H1 (cell line): ENCODE results near the gene GK2. TPM values are rescaled to one million over a fixed set of nuclear protein-coding genes. Genes with fewer than 3 reads are reported as not detected.

Source experiments
- ATF3 ChIP-seq: IDR thresholded peaks from 2 replicates; pipeline ENCODE4 v1.6.1; 2011; ENCODE audit warnings: low read depth, mild to moderate bottlenecking, low read length; ENCODE audit not compliant: insufficient read depth
- BCL11A ChIP-seq, 2 experiments: IDR thresholded peaks; one replicate each; pipeline ENCODE4 v1.6.1; 2011; ENCODE audit warnings: low read depth in 2 of 2, low read length in 2 of 2, mild to moderate bottlenecking in 2 of 2
- CBX8 ChIP-seq: fragments of 300-800, 300-1000 bp; sonication (generic); IDR thresholded peaks from 2 replicates; pipeline ENCODE4 v1.7.1; 2016; ENCODE audit warnings: low read depth, low read length, borderline replicate concordance
- polyA plus RNA-seq, 7 experiments: library from polyadenylated mRNA; depleted of rRNA in 3 of 7; stranded (reverse) in 5 of 7; unstranded in 2 of 7; fragments of >200 nt in 5 of 7; fragments of 200-250 nt in 2 of 7; gene quantifications; 1 replicate in 5 of 7; 2 replicates in 1 of 7; 4 replicates in 1 of 7; pipeline versions ENCODE4 v1.2.1 to v1.2.3, GENCODE V29; 2011 to 2013; ENCODE audit warnings: missing spikeins in 2 of 7, mixed read lengths in 2 of 7
- total RNA-seq: library from RNA; stranded (reverse); fragmentation: NEBNext Ultra II Directional; extraction: Animal tissue kit (Norgen Biotek cat#: 25700); gene quantifications from 2 replicates; pipeline ENCODE4 v1.2.1, GENCODE V29; 2021

The GK2 gene
- total and polyA plus RNA-seq, 2 of the 8 experiments (the other 6 are each of a cell fraction or from before 2014, with no cell fraction given) = not detected

- TF ChIP-seq CBX8 (no peak), BCL11A (IDR thresholded peaks at IDR 0.05; ENCODE audit: low read depth in 2 of 2, low read length in 2 of 2) (no peak), ATF3 (no peak)
These were observed 40.9 kb downstream of the GK2 start (continued) for GRCh38 chr4:79367096-79367495.
